Activated gamma-delta T cell treated with anti-CD3 and anti-CD28 coated beads, Interleukin-2, amount 50 U/mL, for 16 hours (primary cell): Measurements from ENCODE around the gene TNPO3.
"Not testable (repeated sequence)": the region's sequence is repeated elsewhere in the genome, so short reads cannot be mapped to it uniquely, and the experiment has no call there.

Experiments used
- DNase-seq: peaks from one replicate; pipeline ENCODE4 v3.0.0-alpha.2; 2020; ENCODE audit warnings: low read depth

Gene TNPO3

DNA sequence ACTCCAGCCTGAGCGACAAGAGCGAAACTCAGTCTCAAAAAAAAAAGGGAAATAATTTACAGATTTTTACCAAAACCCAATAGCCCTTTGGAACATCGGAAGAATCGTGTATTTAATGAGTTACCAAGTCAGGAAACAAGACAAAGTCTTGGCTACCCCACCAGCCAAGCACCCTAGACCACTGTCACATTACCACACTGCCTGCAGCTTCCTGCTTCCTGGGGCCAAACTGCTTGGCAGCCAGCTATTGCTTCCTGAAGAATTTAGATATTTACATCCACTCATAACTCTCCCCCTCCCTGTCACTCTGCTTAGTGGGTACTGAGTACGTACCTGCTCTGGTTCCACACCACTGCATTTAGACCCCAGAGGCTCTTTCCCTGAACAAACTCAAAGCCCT, 14.1 kb upstream of the TNPO3 start:
- DNase-seq, result no peak

GRCh38 chr7:129067943-129068548, 13.1 kb upstream of the TNPO3 start:
- DNase-seq, result no peak

DNA sequence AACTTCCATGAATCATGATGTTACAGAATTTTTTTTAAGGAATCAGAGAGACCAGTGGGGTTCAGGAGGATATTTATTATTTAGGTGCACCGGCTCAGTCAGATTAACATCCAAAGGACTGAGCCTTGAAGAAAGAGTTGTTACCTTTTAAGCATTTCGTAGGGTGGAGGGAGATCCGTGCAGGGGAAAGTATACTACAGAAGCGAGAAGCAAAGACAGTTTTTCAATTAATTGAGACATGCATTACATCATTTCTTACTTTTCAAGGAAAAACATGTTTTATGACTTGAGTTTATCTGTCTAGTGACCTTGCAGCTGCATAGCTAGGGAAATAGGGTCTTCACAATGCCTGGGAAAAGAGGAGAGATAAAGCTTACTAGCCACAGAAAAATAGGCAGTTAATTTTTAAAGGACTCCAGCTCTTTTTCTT, 12.2 kb upstream of the TNPO3 start:
- DNase-seq, result not testable (repeated sequence)

DNA sequence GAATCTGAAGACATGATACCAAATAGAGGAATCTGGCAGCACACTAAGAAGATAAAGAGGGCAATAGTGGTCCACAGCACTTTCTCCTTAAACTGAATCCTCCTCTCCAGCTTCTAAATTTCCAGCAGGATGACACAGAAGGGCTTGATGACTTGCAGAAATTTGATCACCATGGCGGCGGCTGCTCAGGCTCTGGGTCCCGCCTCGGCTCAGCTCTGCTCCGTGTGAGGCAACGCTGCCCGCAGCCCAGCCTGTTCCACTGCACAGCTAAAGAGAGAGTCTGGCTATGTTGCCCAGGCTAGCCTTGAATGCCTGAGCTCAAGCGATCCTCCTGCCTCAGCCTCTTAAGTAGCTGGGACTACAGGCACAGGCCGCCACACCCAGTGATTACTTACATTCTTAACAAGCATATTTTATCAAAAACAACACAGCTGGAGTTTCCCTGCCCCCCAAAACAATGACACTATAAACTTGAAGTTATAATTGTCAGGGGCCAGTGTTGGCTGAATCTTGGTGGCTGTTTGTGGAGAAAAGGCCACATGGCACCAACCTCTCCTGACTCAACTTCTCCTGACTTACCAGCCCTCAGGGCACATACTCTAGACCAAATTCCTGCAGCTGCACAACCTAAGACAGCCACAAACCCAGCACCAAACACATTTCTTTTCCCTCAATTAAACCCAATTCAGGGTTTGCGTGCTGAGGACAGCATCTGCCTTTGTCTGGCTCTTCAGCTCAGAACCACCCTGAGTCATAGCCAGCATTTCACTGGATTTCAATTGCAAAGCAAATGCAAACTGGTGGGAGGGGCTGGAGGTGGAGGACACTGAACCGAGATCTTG, 11.6 kb upstream of the TNPO3 start:
- no peak for DNase-seq

DNA sequence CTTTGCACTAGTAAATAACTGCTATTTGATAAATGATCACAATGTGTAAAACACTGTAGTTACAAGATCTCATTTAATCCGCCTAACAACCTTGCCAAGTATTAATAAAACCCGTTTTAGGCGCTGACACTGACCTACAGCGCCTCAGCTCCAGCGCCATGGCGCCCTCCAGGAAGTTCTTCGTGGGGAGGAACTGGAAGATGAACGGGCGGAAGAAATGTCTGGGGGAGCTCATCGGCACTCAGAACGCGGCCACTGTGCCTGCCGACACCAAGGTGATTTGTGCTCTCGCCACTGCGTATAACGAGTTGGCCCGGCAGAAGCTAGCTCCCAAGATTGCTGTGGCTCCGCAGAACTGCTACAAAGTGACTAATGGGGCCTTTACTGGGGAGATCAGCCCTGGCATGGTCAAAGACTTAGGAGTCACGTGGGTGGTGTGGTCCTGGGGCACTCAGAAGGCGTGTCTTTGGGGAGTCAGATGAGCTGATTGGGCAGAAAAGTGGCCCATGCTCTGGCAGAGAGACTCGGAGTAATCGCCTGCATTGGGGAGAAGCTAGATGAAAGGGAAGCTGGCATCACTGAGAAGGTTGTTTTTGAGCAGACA, 1.1 kb upstream of the TNPO3 start:
- DNase-seq, result no peak

DNA sequence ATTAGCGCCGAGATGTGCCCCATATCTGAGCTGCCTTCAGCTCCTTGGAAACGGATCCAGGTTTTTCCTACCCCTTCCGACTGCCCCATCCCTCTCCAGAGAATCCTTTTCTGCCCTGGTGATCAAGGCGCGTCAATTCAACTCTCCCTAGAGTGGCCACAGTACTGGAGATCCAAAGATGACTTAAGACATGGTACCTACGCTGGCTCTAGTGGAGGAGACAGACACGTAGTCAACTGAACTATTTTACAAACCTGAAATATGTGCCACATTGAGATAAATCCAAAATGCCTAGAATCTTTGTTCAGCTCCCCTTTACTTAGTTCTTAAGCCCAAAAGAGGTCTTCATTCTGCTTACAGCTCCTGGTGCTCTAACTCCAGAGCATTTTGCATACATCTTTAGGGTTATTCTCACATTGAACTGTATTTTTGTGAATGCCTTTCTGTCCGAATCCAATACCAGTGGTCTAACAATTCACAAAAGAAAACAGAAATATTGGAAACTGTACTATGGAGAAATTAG, 444 bp upstream of the TNPO3 start:
- DNase-seq, result no peak

GRCh38 chr7:129053938-129054437, 923 bp downstream of the TNPO3 start:
- no peak for DNase-seq

- DNase-seq, result no peak
These were observed 2.5 kb downstream of the TNPO3 start for GRCh38 chr7:129052441-129052840.

DNA sequence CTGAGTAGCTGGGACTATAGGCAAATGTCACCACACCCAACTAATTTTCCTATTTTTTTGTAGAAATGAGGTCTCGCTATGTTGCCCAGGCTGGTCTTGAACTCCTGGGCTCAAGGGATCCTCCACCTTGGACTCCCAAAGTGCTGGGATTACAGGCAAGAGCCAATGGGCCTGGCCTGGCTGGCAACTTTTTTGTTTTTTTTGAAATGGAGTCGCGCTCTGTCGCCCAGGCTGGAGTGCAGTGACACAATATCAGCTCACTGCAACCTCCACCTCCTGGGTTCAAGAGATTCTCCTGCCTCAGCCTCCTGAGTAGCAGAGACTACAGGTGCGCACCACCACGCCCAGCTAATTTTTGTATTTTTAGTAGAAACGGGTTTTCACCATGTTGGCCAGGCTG, 3.5 kb downstream of the TNPO3 start:
- not testable (repeated sequence) for DNase-seq

- no peak for DNase-seq
These were observed 7.2 kb downstream of the TNPO3 start for GRCh38 chr7:129047761-129048160.

DNA sequence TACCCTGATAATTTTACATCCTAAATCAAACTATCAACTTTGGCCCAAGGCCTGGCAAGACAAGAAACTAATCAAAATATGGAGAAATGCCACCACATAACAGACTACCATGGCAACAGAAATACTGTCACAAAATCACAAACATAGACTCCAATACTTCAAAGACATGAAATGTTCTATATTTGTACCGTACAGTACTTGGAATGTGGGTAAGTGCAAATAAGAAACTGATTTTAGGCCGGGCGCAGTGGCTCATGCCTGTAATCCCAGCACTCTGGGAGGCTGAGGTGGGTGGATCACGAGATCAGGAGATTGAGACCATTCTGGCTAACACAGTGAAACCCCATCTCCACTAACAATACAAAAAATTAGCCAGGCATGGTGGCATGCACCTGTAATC, 9.2 kb downstream of the TNPO3 start:
- DNase-seq, result no peak

GRCh38 chr7:129043012-129043411, 11.9 kb downstream of the TNPO3 start:
- DNase-seq, result no peak

GRCh38 chr7:129041142-129042085, 13.5 kb downstream of the TNPO3 start:
- no peak for DNase-seq

- not testable (repeated sequence) for DNase-seq
These were observed 16.4 kb downstream of the TNPO3 start for GRCh38 chr7:129038468-129038867.

DNA sequence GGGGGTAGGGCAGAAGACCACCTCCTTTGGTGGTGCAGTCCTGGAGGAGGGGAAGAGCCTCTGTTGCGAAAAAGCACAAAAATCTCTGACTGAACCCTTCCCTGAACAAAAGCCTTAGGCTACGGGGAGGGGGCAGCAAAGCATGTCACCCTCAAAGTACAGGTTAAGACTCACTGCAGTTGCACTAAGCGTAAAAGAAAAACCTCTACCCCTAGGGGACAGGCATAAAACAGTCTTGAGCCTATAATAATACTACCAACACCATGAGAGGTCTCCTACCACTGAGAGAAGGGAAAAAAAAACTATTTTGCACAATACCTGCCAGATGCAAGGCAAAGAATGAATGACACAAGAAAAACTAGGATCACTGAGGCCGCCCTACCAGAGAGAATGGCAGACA, 17.3 kb downstream of the TNPO3 start:
- DNase-seq, result no peak

- DNase-seq, result no peak
These were observed 22.9 kb downstream of the TNPO3 start for GRCh38 chr7:129032017-129032416.

DNA sequence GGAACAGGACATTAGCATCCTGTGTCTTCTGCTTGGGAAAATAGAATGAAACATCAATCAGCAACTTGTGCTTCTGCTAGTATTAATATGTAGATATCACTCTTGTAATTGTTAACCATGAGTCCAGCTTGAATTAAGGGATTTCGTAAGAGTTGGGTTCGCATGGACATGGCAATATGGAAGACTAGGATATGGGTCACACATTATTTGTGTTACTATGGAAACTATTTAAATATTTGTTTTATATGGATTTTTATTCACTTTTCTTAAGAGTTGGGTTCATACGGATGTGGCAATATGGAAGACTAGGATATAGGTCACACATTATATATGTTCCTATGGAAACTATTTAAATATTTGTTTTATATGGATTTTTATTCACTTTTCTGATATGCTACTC, 24.5 kb downstream of the TNPO3 start:
- DNase-seq, result no peak

- no peak for DNase-seq
These were observed 30.8 kb downstream of the TNPO3 start for GRCh38 chr7:129024125-129024524.

DNA sequence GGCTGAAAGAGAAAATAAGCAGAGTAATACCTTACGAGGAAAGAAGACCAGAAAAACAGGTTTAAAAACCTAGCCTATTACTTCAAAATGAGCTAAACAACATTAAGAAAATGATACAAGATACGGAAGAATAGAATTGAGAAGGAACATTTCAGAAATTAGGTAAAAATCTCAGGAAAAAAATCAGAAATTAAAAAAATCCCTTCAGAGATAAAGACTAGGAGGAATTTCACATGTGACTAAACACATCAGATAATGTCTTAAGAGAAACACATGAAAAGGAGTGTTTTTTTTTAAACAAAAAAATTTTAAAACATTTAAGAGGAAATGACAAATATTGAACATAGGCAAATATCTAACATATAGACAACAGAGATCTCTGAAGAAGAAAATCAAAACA, 33.3 kb downstream of the TNPO3 start:
- no peak for DNase-seq

GRCh38 chr7:129017933-129018538, 36.9 kb downstream of the TNPO3 start:
- no peak for DNase-seq

- no peak for DNase-seq
These were observed 37.6 kb downstream of the TNPO3 start for GRCh38 chr7:129017264-129017663.
